Activated T-cell treated with anti-CD3 and anti-CD28 coated beads for 4 hours (primary cell): Measurements from ENCODE around the gene C12orf75.
"Not testable (repeated sequence)": the region's sequence is repeated elsewhere in the genome, so short reads cannot be mapped to it uniquely, and the experiment has no call there.

Experiments used
- DNase-seq: peaks from one replicate; pipeline ENCODE4 v3.0.0-alpha.2; 2020

Gene C12orf75

GRCh38 chr12:105382771-105383622 lies 52.5 kb downstream of the C12orf75 start:
- DNase-seq: no peak

GRCh38 chr12:105384220-105384619 lies 53.7 kb downstream of the C12orf75 start:
- DNase-seq: no peak

- no peak for DNase-seq
Observed at GRCh38 chr12:105384916-105385535, 54.5 kb downstream of the C12orf75 start.

DNA sequence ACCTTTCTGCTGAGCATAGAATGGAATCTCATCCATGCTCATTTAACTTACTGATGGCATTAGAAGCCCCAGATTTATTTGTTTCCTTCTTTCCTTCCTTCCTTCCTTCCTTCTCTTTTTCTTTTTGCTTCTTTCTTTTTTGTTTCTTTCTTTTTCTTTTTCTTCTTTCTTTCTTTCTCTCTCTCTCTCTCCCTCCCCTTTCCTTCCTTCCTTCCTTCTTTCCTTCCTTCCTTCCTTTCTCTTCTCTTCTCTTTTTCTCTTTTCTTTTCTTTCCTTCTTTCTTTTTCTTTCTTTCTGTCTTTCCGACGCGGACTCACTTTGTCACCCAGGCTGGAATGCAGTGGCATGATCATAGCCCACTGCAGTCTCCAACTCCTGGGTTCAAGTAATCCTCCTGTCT lies 55.9 kb downstream of the C12orf75 start:
- no peak for DNase-seq

DNA sequence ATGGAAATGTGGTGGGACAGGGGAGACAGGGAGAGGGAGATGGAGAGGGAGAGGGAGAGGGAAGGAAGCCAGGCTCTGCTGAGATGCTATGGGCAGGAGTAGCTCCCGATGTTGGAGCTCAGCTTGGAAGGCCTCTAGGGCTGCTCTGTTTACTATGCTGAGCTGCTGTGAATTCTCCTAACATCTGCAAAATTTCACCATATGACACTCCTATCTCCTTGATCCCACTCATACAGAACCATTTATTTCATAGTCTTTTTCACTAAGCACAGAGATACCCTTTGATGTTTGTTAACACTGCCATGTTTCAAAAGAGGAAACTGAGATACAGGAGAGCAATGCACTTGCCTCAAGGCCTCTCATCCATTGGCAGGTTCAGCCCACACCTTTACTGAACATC lies 60.7 kb downstream of the C12orf75 start:
- no peak for DNase-seq

- no peak for DNase-seq
Observed at GRCh38 chr12:105393587-105393986, 63.1 kb downstream of the C12orf75 start.

DNA sequence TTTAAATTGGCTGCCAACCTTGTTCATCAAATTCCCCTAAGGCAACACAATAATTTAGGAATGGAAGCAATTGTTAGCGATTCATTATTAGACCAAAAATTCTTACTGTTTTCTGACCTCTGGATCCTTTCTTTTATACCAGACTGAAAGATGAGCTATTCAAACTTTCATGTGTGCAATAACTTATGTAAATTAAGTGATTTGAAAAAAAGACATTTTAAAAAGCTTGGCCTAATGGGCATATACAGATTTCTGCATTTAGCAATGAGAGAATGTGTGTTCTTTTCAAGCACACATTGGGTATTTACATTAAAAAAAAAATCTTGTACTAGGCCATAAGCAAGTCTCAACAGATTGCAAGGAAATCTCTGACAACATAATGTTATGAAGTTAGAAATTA lies 65.5 kb downstream of the C12orf75 start:
- DNase-seq: no peak

DNA sequence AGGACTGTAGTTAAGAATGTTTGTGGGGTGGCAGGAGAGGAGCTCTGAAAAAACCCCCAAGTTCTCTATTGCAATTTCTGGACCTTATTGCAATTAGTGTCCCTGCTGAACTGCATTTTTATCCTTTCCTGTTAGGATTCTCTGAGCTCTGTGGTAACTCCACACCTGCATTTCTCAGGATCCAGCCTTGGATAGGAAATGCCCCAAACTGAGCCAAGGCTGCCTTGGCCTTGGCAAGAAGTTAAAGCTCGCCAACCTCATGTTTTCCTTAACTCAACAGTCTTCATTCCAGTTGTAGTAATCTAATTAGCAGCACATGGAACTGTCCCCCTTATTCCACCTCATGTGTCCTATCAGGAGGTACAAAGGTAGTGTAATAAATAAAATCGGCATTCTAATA lies 66.5 kb downstream of the C12orf75 start:
- DNase-seq: no peak

GRCh38 chr12:105398930-105399329 lies 68.4 kb downstream of the C12orf75 start:
- no peak for DNase-seq

DNA sequence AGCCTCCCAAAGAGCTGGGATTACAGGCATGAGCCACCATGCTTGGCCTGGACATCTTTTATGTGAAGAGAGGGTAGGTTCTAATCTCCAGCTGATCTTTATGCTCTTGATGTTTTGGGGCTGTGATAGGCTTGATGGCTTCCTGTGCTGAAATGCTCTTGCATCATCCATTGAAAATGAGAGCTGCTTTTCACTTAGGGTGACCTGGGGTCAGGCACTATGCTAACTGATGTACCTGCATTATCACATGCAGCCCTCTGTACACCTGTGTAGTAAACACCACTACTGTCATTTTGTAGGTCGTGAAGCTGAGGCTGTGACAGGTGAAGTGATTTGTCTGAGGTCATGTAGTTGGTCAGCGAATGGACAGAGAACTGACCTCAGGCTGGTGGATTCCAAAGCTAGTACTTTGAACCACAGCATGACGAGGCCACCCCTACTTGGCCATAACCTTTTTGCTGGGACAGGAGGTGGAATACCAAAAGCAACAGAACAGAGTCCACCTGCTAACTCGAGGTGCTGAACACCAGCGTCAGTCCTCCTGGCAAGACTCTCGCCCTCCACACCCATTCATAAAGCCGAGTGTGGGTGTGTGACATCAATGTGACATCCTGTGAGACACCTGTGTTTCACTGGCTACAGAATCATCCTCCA lies 69.1 kb downstream of the C12orf75 start:
- DNase-seq: no peak

- DNase-seq: no peak
Observed at GRCh38 chr12:105400227-105400626, 69.7 kb downstream of the C12orf75 start.

DNA sequence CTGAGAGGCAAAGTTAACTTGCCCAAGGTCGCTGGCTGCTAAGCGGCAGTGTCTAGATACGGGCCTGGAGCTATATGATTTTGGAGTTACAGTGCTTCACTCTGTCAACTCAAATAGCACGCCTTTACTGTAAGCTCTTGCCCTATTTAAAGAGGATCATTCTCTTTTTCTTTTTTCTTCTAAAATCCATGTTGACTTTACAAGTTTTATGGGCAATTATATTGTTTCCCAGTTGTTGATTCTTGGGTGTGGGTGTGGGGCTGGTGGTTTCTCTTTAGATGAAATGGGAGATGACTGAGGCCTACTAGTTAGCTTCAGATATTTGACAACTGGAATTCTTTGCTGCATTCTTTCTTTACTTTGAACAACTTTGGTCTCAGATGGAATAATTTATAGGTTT lies 70.7 kb downstream of the C12orf75 start:
- no peak for DNase-seq

DNA sequence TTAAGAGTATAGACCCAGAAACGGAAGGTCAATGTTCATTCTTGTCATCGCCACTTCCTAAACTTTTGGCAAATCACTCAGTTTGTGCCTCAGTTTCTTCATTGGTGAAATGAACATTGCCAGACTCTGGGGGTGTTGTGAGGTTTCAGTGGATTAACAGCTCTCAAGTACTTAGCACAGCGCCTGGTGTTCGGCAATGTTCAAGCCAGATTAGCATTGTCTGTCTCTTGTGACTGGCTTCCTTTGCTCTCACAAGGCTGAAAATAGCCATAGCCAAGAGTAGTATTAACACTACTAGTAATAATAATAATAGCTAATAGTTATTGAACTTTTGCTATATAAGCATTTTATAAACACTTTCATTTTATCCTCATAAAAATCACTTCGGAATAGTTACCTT lies 71.9 kb downstream of the C12orf75 start:
- DNase-seq: no peak

- no peak for DNase-seq
Observed at GRCh38 chr12:105403095-105403494, 72.6 kb downstream of the C12orf75 start.

GRCh38 chr12:105404134-105404533 lies 73.6 kb downstream of the C12orf75 start:
- not testable (repeated sequence) for DNase-seq

DNA sequence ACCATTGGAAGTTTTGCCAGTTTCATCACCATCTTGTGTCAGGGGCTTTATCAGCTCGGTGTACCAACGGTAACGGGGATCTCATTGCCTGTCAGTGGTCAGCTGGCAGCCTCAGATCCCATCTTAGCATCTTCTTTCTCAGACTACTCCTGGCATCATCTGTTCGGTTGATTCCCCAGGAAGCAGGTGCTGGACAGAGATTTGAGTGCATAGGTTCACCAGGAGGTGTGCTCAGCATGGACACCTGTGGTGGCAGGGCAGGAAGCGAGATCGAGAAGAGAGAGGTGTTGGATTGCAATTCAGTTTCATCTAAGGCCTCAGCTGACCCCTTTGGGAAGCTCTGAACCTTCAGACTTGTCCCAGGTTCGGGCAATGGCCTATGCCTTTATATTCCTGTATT lies 76.0 kb downstream of the C12orf75 start:
- no peak for DNase-seq

GRCh38 chr12:105409279-105409678 lies 78.8 kb downstream of the C12orf75 start:
- DNase-seq: no peak

- DNase-seq: no peak
Observed at GRCh38 chr12:105409801-105410471, 79.4 kb downstream of the C12orf75 start.

- DNase-seq: no peak
Observed at GRCh38 chr12:105413911-105414487, 83.5 kb downstream of the C12orf75 start.

DNA sequence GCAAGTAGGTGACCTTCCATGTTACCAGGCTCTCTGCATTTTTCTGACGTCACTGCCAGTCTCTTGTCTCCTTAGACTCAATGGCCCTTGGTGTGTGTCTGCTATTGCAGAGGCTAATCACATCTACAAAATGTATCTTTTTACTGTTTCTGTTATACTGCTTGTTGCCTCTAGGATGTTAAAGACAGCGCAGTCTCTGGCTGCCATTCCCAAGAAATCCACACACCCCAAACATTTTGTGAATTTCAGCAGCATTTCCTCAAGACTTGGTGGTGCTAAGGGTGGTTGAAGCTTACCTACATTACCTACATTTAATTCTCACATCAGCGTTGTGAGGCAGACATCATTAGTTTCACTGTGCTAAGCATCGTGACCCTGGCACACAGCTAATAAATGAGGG lies 87.2 kb downstream of the C12orf75 start:
- DNase-seq: no peak

DNA sequence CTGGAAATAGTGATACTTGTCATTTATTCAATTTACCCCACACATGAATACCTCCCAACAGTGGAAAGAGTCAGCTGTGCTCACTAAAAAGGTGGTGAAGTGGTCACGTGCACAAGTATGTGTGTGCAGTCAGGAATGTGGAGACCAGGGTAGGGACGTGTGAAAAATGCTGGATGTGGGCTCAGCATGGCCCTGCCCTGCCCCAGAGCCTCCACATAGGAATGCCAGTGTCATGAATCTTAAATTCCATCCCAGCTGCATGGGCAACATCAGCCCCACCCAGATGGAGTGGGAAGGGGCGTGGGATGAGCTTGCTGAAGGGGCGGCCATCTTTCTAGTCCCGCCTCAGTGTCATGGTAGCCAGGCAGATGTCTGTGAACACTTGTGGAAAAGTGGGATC lies 87.7 kb downstream of the C12orf75 start:
- no peak for DNase-seq

- no peak for DNase-seq
Observed at GRCh38 chr12:105418821-105419291, 88.4 kb downstream of the C12orf75 start.

DNA sequence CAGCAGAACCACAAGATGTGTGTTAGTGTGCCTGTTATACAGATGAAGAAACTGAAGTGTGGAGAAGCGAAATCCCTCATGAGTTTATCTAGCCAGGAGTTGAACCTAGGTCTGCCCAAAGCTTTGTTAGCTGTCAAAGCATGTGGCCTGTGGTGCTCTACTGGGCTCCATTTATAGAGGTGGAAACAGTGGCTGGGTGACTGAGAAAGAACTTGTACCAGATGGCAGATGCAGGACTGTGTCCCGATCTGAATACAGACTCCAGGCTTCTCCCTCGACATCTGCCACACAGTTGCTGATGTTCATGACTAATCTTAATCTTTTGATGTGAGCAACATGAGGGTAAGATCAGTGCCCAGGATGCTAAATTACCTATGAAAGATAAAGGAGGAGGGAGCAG lies 89.1 kb downstream of the C12orf75 start:
- no peak for DNase-seq
